Measurements from ENCODE around the gene KCNG2.
A peak's percentile ranks its signal among the peaks of the same experiment; 100 is the strongest.

GRCh38 chr18:79933765-79934164 lies 136.0 kb downstream of the KCNG2 start:
- TF ChIP-seq CTCF (conservative IDR thresholded peaks at IDR 0.05; ENCODE audit: low read length), result peak; percentile 29; the same call in 1 of the 2 replicates
- no peak for TF ChIP-seq EZH2phosphoT487 (IDR thresholded peaks at IDR 0.05; ENCODE audit: borderline replicate concordance, low read depth, low read length)

Data from OCI-LY7 (cell line).